Left colon (tissue), 2 donors: ENCODE results near the gene HEXB. TPM values are rescaled to one million over a fixed set of nuclear protein-coding genes. Genes with fewer than 3 reads are reported as not detected.
"Not testable (repeated sequence)": the region's sequence is repeated elsewhere in the genome, so short reads cannot be mapped to it uniquely, and the experiment has no call there.

Experiments used
- ATAC-seq: fragments of 200-7000 bp; cut with Tn5 transposase; one replicate; pipeline ENCODE4 v1.9.1; 2020; ENCODE audit warnings: mild to moderate bottlenecking, moderate library complexity
- DNase-seq, 2 donors: peaks; one replicate each; pipeline ENCODE4 v3.0.0-alpha.2; 2020
- intact Hi-C, 2 donors: fragments of 100-400 bp; cut with DNase I in 1 of 2; cut with micrococcal nuclease in 1 of 2; formaldehyde crosslinking; loops; one replicate each; pipeline versions ENCODE4 v1.11.2 to v1.14.0; 2022; cut with DNase I, micrococcal nuclease
- total RNA-seq, 2 donors: library from RNA; stranded (reverse); fragmentation: NEBNext Ultra II Directional; extraction: Animal tissue kit (Norgen Biotek cat#: 25700); gene quantifications; one replicate each; pipeline ENCODE4 v1.2.1, GENCODE V29; 2021
- donor health status: DM: no; HTN: no; CAD: no.
- donor health status: DM: yes; HTN: yes; CAD: no.

The HEXB gene
- total RNA-seq, 2 donors from 2014 or later = 153 to 216 TPM

DNA sequence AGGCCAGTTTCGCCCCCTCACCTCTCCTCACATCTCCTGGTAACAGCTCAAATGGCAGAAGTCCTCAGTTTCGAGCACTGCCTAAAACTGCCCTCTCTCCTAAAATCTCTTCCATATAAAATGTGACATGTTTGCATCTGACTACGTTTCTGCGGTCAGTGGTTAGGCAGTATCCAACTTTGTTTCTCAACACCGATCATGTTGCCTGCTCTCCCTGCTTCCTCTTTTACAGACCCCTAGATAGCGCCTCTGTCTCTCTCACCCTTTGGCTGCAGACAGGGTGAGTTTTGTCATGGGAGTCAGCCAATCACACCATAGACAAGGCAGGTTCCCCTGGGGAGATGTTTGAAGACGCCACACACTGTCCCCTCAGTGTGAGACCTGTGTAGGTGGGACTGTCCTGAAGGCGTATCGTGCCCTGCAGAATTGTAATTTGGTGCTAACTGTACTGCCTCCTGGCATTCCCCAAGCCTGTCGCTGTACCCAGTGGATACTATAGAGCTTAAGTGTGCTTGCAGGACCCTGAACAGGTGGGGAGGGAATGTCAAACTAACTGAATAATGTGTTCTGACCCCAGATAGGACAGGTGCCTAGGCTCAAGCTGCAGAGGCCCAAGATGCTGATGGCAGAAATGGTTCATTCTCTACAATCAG is 1.1 kb downstream of the HEXB start:
- DNase-seq (peak in 1 of 2 donors; percentile 34), ATAC-seq (peak; percentile 12)
- intact Hi-C loops = no loop called here

DNA sequence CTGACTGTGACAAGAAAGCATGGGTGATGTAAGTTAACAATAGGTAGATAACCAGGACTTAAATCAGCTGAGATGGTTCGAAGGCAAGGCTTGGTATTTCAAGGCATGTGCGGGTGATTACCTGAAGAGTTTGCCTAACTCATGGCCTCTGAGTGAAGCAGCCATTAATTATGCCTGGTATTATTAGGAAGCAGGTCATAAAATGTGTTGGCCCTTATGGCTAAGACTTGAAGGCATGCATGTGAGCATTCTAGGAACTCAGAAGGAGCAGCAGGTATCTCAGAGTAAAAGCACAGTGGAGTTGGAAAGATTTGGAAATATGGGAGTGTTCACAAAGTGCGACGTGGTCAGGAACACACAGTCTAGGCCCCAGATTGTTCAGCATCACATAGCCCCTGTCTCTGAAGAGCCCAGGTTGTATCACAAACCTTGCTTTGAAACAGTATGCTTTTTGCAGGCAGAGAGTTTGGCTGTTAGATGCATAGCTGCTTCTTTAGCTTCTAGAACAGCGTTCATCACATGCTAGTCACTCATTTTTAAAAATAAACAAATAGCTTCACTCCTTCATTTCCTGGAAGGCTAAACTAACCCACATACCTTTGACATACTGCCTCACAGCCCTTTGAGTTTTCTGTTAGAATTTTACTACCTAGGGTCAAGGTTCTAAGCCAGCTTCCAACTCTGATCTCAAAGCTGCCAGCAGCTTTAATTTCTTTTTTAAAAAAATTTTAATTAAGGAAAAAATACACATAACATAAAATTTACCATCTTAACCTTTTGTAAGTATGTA is 2.1 kb downstream of the HEXB start:
- intact Hi-C loops = no loop called here
- DNase-seq (no peak), ATAC-seq (peak; percentile 41)

DNA sequence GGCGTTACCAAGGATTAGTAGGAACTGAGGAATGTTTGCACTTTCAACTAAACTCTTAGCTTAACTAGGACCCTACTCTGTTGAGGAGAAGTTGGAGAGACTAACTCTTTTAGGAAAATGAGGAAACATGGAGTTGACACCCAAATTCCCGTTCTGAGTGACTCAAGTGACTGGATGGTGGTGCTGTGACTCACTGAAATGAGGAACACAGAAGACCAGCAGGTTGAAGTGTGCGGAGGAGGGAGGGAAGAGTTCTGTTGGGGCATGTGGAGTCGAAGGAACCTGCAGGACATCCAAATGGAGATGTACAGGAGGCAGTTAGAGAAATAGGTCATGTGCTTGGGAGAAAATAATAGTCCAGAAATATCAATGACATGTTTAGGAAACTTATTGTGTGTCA is 8.2 kb downstream of the HEXB start:
- intact Hi-C loops = no loop called here
- DNase-seq = no peak
- no peak for ATAC-seq

DNA sequence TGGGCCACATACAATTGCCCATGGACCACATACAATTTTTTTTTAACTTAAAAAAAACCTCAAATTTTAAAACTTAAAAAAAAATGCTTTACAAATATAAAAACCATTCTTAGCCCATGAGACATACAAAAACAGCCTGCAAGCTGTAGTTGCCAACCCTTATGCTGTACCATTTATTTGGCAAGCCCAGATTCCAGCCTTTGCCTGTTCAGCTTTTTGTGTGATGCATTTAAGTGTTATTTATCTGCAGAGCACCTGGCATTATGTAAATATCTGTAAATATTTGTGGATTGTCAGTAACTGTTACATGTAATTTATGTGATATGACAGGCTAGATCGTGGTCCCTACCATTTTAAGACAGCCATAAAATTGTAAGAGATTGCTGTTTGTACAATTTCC is 32.6 kb downstream of the HEXB start:
- ATAC-seq = no peak
- intact Hi-C loops = no loop called here
- no peak for DNase-seq

DNA sequence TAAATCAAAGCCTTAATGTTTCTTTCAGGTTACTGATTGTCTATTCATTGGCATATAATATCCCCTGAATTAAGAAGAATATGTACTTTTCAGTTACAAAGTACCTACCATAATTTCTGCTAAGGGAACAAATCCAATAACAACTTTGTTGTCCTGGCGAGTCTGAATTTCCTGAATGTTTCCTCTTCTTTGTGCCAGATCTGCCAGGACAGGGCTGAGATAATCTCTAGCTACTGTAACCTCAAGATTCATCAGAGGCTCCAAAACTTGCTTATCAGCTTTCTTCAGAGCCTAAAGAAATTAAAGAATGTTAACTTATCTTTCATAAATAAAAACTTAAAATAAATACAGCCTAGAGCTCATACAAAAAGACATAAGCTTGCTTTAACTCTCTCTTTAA is 37.2 kb downstream of the HEXB start:
- intact Hi-C loops = no loop called here
- no peak for ATAC-seq
- no peak for DNase-seq

DNA sequence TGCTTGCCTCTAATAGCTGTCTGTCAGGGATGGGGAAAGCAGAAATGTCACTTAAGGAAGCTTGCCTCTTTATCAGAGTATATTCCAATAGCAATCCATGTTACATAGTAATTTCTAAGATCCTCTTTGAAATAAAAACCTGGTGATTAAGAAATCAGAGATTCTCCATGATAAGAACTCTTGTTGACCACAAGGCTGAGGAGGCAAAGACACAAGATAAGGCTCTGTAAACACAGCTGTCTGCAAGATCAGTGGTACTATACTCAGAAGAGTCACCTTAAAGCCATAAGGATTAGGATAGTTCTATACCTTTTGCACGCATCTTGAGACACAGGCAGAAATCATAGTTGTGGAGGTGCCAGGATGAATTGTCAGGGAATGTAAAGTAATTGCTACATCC is 40.3 kb downstream of the HEXB start:
- ATAC-seq = no peak
- intact Hi-C loops = no loop called here
- DNase-seq = no peak

DNA sequence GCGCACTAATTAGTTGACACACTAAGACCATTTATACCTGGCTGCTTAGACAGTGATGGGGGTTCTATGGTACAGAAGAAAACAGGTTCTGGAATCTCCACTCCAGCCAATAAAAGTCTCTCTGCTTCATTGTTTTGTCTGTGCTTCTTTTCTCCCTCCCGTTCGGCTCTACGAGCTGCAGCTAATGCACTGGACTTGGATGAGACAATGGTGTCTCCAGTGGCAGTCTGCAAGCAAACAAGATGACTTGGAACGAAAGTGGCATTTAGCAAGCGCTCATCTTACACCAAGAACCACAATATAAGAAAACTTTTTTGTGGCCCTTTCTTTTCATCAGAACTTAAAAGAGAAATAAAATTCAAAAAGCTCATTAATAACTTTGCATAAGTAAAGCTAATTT is 51.7 kb downstream of the HEXB start:
- ATAC-seq (no peak), DNase-seq (no peak)
- intact Hi-C loops = no loop called here

DNA sequence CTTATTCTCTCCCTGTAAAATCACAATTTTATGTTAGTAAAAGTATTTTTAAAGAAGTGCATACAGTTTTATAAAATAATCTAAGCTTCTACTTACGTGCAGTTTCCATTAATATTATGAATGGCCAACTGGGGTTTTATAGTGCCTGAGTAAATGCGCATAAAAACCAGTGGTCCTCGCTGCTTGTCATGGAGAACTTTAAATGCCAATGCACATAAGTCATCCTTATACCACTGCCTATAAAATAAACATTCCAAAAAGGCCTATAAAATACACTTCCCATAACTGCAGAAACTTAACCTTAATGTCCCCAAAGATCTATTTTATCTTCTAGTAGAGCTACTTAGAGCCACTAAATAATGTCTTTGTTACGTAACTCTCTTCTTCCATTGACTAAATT is 53.4 kb downstream of the HEXB start:
- ATAC-seq (no peak), DNase-seq (no peak)
- intact Hi-C loops = no loop called here

DNA sequence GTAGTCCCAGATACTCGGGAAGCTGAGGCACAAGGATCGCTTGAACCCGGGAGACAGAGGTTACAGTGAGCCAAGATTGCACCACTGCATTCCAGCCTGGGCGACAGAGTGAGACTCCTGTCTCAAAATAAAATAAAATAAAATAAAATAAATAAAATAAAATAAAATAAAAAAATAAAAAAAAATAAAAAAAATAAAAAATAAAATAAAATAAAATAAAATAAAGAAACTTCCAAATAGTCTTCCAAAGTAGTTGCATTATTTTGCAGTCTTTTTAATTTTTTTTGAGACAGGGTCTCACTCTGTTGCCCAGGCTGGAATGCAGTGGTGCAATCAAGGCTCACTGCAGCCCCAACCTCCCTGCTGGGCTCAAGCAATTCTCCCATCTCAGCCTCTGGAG is 63.7 kb downstream of the HEXB start:
- not testable (repeated sequence) for DNase-seq

DNA sequence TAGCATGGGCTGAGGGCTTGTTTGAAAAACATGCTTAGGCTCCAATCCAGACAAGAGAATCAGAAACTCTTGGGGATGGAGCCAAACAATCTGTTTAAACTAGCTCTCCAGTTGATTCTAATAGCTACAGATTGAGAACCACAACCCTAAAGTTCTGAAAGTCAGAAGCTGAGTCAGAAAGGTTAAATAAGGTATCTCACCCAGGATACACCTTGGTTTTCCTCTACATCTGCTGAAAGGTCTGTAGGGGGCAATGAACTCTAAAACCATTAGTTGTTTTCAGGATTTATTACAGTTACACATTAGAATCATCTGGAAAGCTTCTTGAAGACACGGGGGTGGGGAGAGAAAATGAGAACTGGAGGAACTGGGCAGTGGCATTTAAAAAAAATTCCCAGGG is 76.2 kb downstream of the HEXB start:
- ATAC-seq = no peak
- no peak for DNase-seq
- intact Hi-C loops = loop anchor here in 1 of 2 donors (10.0 kb wide), 2 partner anchors 164 to 294 kb away; partner anchors contain the start of gene GCNT4

More for the DNA sequence above, 63.7 kb downstream of the HEXB start:
- ATAC-seq, intact Hi-C loops: not testable (repeated sequence)

DNA sequence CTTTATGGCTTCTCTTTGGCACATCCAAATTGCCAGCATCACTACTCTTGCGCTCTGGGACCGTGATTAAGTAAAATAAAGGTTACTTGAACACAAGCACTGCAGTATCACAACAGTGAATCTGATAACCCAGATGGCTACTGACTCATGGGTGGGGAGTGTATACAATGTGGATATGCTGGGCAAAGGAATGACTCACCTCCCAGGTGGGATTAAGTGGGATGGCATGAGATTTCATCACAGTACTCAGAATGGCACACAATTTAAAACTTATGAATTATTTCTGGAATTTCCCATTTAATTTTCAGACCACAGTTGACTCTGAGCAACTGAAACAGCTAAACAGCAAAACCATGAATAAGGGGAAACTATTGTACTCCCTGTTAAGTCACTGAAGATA is 77.6 kb downstream of the HEXB start:
- ATAC-seq = no peak
- no peak for DNase-seq
- intact Hi-C loops = loop anchor here in 1 of 2 donors (10.0 kb wide), 2 partner anchors 162 to 292 kb away; partner anchors contain the start of gene GCNT4

DNA sequence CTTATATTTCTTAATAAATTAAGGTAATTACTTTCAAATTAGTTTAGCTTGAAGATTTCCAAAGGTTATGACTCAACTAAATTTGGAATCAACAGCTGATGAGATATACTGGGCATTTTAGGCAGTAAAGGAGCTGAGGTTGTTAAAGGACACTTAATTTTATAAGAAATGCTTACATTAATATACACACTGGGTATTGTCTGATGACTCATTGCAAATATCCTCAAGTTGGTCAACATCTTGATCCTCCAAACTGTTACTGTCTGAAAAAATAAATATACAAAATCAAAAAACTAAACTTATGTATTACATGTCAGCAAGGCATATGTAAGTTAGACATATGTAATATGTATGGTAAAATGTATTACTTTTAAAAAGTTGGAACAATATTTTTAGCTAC is 78.5 kb downstream of the HEXB start:
- DNase-seq (no peak), ATAC-seq (no peak)
- intact Hi-C loops = loop anchor here in 1 of 2 donors (10.0 kb wide), 2 partner anchors 161 to 291 kb away; partner anchors contain the start of gene GCNT4

DNA sequence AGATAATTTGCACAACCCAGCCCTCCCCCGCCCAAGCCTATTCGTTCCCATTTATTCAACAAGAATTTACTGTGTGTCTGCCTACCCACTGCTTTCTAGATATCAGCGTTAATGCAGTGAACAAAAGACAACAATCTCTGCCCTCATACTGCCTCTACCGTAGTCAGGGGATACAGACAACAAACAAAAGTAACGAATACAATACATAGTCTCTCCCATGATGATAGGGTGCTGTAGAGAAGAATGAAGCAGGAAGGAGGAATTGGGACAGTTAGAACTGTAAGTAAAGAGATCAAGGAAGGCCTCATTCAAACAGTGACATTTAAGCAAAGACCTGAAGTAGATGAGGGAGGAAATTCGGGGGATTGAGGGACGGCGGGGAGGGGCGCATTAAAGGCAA is 80.2 kb downstream of the HEXB start:
- DNase-seq = no peak
- ATAC-seq = no peak
- intact Hi-C loops = loop anchor here in 1 of 2 donors (10.0 kb wide), 2 partner anchors 160 to 290 kb away; partner anchors contain the start of gene GCNT4

DNA sequence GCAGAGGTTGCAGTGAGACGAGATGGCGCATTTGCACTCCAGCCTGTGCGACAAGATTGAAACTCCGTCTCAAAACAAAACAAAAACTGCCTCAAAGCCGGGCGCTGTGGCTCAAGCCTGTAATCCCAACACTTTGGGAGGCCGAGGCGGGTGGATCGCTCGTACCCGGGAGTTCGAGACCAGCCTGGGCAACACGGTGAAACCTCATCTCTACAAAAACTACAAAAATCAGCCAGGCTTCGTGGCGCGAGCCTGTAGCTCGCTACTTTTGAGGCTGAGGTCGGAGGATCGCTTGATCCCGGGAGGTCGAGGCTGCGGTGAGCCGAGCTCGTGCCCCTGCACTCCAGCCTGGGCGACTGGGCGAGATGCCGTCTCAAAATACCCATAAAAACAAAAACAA is 80.9 kb downstream of the HEXB start:
- peak in 1 of 2 donors; percentile 8 for DNase-seq
- intact Hi-C loops = loop anchor here in 1 of 2 donors (10.0 kb wide), 2 partner anchors 159 to 289 kb away; partner anchors contain the start of gene GCNT4
- ATAC-seq = no peak

DNA sequence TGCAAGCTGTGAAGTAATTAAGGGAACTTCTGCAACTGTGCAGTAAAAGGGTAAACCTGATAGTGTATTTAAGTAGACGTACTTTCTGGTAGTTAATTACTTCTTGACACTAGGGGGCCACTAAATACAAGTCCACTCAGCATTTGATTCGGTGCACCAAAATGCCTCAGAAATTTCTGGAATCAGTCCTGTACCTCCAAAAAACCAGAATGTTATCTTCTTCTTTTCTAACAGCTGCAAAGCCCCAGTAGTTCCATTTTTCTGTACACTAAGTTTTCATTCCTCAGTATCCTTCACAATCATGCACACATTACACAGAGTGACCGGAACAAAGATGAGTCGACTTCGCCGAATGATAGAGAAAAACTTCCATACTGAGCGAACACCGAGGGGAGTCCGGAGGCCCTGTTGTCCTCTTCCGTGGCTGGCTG is 81.4 kb downstream of the HEXB start:
- intact Hi-C loops = loop anchor here in 1 of 2 donors (10.0 kb wide), 2 partner anchors 158 to 288 kb away; partner anchors contain the start of gene GCNT4
- peak; percentile 43 for ATAC-seq
- DNase-seq = no peak

DNA sequence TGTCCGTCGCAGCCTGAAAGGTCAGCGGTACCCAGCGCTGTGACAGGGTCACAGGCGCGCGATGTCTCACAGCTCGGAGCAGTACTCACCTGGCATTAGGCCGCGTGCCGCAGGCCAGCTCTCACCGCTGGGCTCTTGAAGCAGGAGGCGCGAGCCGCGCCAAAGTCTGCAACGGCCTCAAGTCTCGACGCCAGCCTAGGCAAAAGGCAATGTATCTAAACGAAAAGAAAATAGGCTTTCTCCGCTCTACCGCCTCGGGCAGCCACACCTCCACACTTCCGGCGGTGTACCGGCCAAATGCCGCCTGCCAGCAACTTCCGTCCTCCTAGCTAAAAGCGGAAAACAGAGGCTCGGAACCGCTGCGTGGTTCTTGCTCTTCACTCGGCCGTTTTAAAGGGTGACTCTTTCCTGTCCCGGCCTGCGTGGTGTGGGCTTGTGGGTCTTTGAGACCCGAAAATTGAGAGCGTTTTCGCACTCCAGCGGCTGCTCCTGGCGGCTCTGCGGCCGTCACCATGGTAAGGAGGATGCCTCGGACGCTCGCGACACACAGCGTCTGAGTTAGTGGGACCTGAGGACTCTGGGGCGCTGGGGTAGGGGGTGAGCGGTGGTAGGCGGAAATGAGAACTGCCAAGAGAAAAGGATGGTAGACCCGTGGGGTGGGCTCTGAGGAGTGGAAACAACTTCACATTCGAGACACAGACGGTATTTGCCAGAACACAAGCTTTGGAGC is 82.0 kb downstream of the HEXB start, which contains the start of the genes GFM2 and NSA2:
Gene GFM2 (minus strand): TSS at position 269 of the 730 bp plus-strand sequence. CDS start 3,375 bp downstream, outside the sequence.
Gene NSA2 (plus strand): TSS at position 401 of the 730 bp plus-strand sequence. CDS start 112 bp downstream, at position 513.
- intact Hi-C loops = loop anchor here in 1 of 2 donors (10.0 kb wide), 2 partner anchors 158 to 288 kb away; partner anchors contain the start of gene GCNT4
- ATAC-seq (peak; percentile 97), DNase-seq (peak; percentile 91 to 95)

DNA sequence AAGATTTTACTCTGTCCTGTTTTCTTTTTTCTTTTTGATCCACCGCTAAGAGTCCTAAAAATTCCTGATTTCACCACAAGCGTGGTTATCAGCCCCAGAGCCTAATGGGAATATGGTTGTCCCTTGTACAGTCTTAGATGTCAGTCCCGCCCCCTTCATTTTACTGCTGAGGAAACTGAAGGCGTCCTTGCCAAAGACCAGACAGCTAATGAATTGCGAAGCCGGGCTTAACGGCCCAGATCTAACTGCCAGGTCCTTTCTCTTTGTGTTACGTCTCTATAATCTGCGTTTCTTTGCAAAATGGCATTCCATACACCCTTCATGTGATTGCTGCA is 82.5 kb downstream of the HEXB start:
- DNase-seq (peak; percentile 34 to 52), ATAC-seq (peak; percentile 67)

More for the DNA sequence above, 82.5 kb downstream of the HEXB start:
- intact Hi-C loops = loop anchor here in 1 of 2 donors (10.0 kb wide), 2 partner anchors 157 to 287 kb away; partner anchors contain the start of gene GCNT4
